ENCODE data around the gene NOP9.

Gene NOP9

GRCh38 chr14:24279301-24280186 lies 20.1 kb upstream of the NOP9 start:
- H3K27ac ChIP-seq (ENCODE audit: low read depth, low read length), result no peak overlapping the region
- H3K36me3 ChIP-seq (ENCODE audit: control insufficient read depth, low read length), result no peaks in the 10 kb centered on the region
- no peak overlapping the region for H3K4me3 ChIP-seq (ENCODE audit: low read length)
- H3K79me2 ChIP-seq (ENCODE audit: control insufficient read depth, low read length), result no peaks in the 10 kb centered on the region
- H4K20me1 ChIP-seq (ENCODE audit: control insufficient read depth, insufficient read depth, low read depth, low read length), result no peaks in the 10 kb centered on the region
- peaks cover 19% of the 10 kb centered on the region for H3K4me1 ChIP-seq (ENCODE audit: control insufficient read depth, low read length)
- no peaks in the 10 kb centered on the region for H3K9me2 ChIP-seq (replicated peaks; ENCODE audit: control insufficient read depth, low read length)
- no peaks in the 10 kb centered on the region for H3F3A ChIP-seq (ENCODE audit: control insufficient read depth, insufficient read depth)
- peak overlapping the region; percentile 5; the same call in 1 of the 2 replicates for H3K4me2 ChIP-seq (ENCODE audit: low read length)
- no peaks in the 10 kb centered on the region for H3K9me3 ChIP-seq (ENCODE audit: control insufficient read depth, insufficient read depth, low read length)
- TF ChIP-seq EZH2phosphoT487 (IDR thresholded peaks at IDR 0.05; ENCODE audit: borderline replicate concordance, low read length), result no peak
- TF ChIP-seq, protein P1, sequence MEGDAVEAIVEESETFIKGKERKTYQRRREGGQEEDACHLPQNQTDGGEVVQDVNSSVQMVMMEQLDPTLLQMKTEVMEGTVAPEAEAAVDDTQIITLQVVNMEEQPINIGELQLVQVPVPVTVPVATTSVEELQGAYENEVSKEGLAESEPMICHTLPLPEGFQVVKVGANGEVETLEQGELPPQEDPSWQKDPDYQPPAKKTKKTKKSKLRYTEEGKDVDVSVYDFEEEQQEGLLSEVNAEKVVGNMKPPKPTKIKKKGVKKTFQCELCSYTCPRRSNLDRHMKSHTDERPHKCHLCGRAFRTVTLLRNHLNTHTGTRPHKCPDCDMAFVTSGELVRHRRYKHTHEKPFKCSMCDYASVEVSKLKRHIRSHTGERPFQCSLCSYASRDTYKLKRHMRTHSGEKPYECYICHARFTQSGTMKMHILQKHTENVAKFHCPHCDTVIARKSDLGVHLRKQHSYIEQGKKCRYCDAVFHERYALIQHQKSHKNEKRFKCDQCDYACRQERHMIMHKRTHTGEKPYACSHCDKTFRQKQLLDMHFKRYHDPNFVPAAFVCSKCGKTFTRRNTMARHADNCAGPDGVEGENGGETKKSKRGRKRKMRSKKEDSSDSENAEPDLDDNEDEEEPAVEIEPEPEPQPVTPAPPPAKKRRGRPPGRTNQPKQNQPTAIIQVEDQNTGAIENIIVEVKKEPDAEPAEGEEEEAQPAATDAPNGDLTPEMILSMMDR (IDR thresholded peaks at IDR 0.05; ENCODE audit: low read depth, low read length, poor library complexity, severe bottlenecking), result peak; percentile 65
- no peaks in the 10 kb centered on the region for H3K27me3 ChIP-seq (ENCODE audit: control insufficient read depth, low read length)

GRCh38 chr14:24280797-24281460 lies 18.7 kb upstream of the NOP9 start:
- no peaks in the 10 kb centered on the region for H3K27me3 ChIP-seq (ENCODE audit: control insufficient read depth, low read length)
- H3K9me3 ChIP-seq (ENCODE audit: control insufficient read depth, insufficient read depth, low read length), result no peaks in the 10 kb centered on the region
- no peak overlapping the region for H3K27ac ChIP-seq (ENCODE audit: low read depth, low read length)
- no peaks in the 10 kb centered on the region for H3K79me2 ChIP-seq (ENCODE audit: control insufficient read depth, low read length)
- H3K9me2 ChIP-seq (replicated peaks; ENCODE audit: control insufficient read depth, low read length), result no peaks in the 10 kb centered on the region
- no peaks in the 10 kb centered on the region for H4K20me1 ChIP-seq (ENCODE audit: control insufficient read depth, insufficient read depth, low read depth, low read length)
- no peak overlapping the region for H3K4me3 ChIP-seq (ENCODE audit: low read length)
- H3K36me3 ChIP-seq (ENCODE audit: control insufficient read depth, low read length), result no peaks in the 10 kb centered on the region
- H3F3A ChIP-seq (ENCODE audit: control insufficient read depth, insufficient read depth), result no peaks in the 10 kb centered on the region
- TF ChIP-seq, protein P1 (IDR thresholded peaks at IDR 0.05; ENCODE audit: low read depth, low read length, poor library complexity, severe bottlenecking), result no peak
- H3K4me2 ChIP-seq (ENCODE audit: low read length), result no peak overlapping the region
- peaks cover 15% of the 10 kb centered on the region for H3K4me1 ChIP-seq (ENCODE audit: control insufficient read depth, low read length)

GRCh38 chr14:24281636-24282035 lies 18.0 kb upstream of the NOP9 start:
- Histone ChIP-seq H3K27me3 (ENCODE audit: control insufficient read depth, low read length) (no peaks in the 10 kb centered on the region), H3K4me1 (ENCODE audit: control insufficient read depth, low read length) (peaks cover 15% of the 10 kb centered on the region), H3K4me3 (ENCODE audit: low read length) (no peak overlapping the region), H3F3A (ENCODE audit: control insufficient read depth, insufficient read depth) (no peaks in the 10 kb centered on the region), H3K9me2 (replicated peaks; ENCODE audit: control insufficient read depth, low read length) (no peaks in the 10 kb centered on the region), H4K20me1 (ENCODE audit: control insufficient read depth, insufficient read depth, low read depth, low read length) (no peaks in the 10 kb centered on the region), H3K36me3 (ENCODE audit: control insufficient read depth, low read length) (no peaks in the 10 kb centered on the region), H3K4me2 (ENCODE audit: low read length) (no peak overlapping the region), H3K27ac (ENCODE audit: low read depth, low read length) (no peak overlapping the region), H3K79me2 (ENCODE audit: control insufficient read depth, low read length) (no peaks in the 10 kb centered on the region), H3K9me3 (ENCODE audit: control insufficient read depth, insufficient read depth, low read length) (no peaks in the 10 kb centered on the region)
- TF ChIP-seq, protein P1 (IDR thresholded peaks at IDR 0.05; ENCODE audit: low read depth, low read length, poor library complexity, severe bottlenecking), result no peak
- TF ChIP-seq EZH2phosphoT487 (IDR thresholded peaks at IDR 0.05; ENCODE audit: borderline replicate concordance, low read length), result no peak
